GM10248 (cell line): ENCODE measurements around the gene RAB17.

Experiments used
- CTCF ChIA-PET: fragments of 300-600 bp; sonication (Branson Sonifier 250); formaldehyde crosslinking; extraction: SDS; loops from one replicate; lab custom pipeline; 2021; ENCODE audit warnings: antibody characterized with exemption; lab: Yijun Ruan, JAX
- POLR2A ChIA-PET: fragments of 350-650 bp; sonication (Branson Sonifier 250); formaldehyde crosslinking; extraction: SDS; loops from one replicate; lab custom pipeline; 2020; ENCODE audit warnings: antibody characterized with exemption; lab: Yijun Ruan, JAX
- DNase-seq: peaks from one replicate; pipeline ENCODE4 v3.0.0; 2012; ENCODE audit errors: extremely low spot score
- TF ChIP-seq, protein P1 (sequence below): IDR thresholded peaks from 2 replicates; pipeline ENCODE4 v1.5.1; 2012; ENCODE audit warnings: mild to moderate bottlenecking, low read depth; ENCODE audit errors: extremely low read depth, missing control alignments, control extremely low read depth

RAB17 gene

DNA sequence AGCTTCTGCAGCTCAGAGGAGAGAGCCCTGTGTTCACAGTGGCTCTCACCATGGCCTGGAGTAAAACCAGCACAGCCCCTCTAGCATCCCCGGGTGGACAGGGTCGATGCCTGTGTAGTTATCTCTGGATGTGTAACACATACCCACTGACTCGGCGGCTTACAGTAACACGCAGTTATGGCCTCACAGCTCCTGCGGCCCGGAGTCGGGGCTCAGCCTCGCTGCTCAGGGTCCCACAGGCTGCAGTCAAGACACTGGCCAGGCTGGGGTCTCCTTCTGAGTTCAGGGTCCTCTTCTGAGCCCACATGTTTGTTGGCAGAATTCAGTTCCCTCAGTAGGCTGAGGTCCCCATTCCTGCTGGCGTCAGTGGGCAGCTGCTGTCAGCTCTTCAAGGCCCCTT lies 2.5 kb upstream of the RAB17 start:
- DNase-seq: no peak
- ChIA-PET CTCF (interaction anchor here (0.6 to 1.8 kb wide), 4 partner anchors 7 to 80 kb away, joined by 3 to 8 read pairs (median 4); no protein-coding TSS in a partner anchor), POLR2A (no interaction called here)
- TF ChIP-seq, protein P1, sequence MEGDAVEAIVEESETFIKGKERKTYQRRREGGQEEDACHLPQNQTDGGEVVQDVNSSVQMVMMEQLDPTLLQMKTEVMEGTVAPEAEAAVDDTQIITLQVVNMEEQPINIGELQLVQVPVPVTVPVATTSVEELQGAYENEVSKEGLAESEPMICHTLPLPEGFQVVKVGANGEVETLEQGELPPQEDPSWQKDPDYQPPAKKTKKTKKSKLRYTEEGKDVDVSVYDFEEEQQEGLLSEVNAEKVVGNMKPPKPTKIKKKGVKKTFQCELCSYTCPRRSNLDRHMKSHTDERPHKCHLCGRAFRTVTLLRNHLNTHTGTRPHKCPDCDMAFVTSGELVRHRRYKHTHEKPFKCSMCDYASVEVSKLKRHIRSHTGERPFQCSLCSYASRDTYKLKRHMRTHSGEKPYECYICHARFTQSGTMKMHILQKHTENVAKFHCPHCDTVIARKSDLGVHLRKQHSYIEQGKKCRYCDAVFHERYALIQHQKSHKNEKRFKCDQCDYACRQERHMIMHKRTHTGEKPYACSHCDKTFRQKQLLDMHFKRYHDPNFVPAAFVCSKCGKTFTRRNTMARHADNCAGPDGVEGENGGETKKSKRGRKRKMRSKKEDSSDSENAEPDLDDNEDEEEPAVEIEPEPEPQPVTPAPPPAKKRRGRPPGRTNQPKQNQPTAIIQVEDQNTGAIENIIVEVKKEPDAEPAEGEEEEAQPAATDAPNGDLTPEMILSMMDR: no peak

DNA sequence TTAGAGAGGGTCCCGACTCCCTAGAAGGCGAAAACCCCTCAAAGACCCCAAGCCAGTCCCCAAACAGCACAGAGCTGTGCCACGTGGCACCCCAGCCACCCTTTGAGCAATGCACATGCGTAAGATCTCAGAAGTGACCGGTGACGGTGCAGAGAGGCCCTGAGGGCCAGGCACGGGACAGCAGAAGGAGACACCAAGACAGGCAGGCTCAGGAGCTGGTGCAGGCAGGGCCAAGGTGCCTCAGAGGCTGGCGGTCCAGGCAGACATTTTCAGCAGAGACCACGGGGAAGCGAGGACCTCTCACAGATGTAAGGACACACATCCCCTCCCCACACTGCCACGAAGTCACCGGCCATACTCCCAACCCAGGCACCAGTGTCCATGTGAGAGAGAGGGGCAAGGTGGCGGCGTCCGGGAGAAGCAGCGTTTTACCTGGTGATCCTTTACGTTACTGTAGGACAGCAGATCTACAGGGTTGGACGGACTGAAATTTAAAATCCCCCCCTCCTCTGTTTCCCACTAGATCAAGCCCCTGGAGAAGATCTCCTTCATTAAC lies 2.0 kb upstream of the RAB17 start:
- no peak for DNase-seq
- ChIA-PET POLR2A (no interaction called here), CTCF (interaction anchor here (0.6 to 1.8 kb wide), 4 partner anchors 8 to 80 kb away, joined by 3 to 8 read pairs (median 4); no protein-coding TSS in a partner anchor)
- TF ChIP-seq, protein P1: no peak

DNA sequence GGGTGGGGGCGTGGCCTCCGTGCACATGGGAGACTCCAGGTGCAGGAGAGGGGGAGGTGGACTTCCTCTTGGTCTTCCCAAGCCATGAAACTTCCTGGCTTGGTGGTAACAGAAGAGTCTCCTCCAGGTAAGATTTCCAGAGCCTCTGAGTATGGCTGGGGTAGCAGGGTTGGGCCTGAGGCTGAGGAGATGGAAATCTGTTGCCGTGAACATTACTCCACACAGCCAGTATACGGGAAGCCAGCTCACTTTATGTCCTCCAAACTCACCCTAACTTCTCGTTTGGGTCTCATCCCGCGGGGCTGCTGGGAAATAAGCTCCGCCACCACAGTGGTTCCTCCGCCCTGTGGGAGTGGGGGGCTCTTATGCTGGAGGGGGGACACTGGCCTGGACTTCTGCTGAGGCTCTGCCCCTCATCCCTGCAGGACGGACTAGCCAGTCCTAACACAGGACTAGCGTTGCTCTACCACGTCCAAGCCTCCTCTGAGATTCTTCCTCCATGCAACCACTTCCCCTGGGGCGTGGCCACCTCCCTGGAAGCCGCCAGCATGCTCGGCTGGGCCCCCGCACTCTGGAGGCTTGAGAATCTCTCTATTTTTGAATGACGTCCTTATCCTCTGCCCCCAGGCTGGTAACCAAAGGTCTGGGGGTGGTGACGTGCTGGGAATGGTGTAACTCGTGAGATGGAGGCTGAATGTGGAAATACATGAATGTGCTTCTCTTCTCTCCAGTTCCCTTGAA lies 777 bp upstream of the RAB17 start:
- ChIA-PET CTCF (no interaction called here), POLR2A (no interaction called here)
- no peak for DNase-seq
- TF ChIP-seq, protein P1: no peak

DNA sequence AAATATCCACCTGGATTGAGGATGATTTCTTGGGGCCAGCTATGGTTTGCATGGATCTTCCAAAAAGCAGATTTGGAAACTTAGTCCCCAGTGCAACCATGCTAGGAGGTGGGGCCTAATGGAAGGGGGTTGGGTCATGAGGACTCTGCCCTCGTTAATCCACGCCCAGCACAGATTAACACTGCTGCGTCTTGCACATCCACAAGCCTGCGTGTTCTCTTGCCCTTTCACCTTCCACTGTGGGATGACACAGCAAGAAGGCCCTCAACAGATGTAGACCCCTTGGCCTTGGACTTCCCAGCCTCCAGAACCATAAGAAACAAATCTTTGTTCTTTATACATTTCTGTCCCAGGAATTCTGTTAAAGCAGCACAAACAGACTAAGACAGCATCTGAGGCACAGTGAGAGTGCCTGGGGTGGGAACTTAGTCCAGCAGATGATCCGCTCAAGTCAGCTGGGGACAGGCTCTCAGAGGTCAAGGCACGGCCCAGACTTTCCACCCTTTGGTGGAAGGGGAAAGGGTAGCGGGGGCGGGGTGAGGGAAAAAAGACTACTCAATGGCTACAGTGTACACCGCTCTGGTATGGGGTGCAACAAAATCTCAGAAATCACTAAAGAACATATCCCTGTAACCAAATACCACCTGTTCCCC lies 2.4 kb downstream of the RAB17 start:
- ChIA-PET CTCF (interaction anchor here (1.7 to 7.6 kb wide), 2 partner anchors 15 to 16 kb away, joined by 7 to 63 read pairs; no protein-coding TSS in a partner anchor), POLR2A (no interaction called here)
- TF ChIP-seq, protein P1: no peak
- DNase-seq: no peak

DNA sequence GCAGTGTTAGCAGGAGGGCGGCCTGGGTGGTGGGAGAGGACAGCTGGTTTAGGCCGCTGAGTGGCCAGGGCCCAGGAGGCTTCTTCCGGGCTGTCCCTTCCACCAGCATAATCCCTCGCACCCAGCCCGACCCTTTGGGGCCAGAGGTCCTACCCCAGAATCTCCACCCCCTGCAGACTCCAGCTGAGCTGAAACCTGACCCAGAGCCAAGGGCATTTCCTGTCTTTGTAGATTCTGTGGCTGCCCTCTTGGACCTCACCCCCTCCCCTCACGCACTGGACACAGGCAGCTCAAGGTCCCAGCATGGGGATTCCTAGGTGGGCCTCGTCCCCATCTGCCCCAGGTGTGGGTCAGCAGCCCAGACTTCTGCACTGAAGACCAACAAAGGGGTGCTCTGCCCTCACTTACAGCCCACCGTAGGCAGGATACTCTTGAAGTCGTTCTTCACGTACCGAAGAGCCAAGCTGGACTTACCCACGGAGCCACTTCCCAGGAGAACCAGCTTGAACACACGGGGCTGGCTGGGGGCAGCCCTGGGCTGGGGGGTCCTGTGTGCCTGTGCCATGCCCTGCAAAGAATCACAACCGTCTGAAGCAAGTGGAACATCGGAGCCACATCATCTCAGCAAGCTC lies 4.8 kb downstream of the RAB17 start:
- ChIA-PET CTCF (interaction anchor here (2.1 to 7.6 kb wide), 2 partner anchors 13 to 73 kb away, joined by 7 to 63 read pairs; no protein-coding TSS in a partner anchor), POLR2A (no interaction called here)
- no peak for DNase-seq
- TF ChIP-seq, protein P1: no peak
